CD14-positive monocyte (primary cell): ENCODE results near the gene LRRTM3. TPM values are rescaled to one million over a fixed set of nuclear protein-coding genes. Genes with fewer than 3 reads are reported as not detected.

Experiments
- DNase-seq, 3 donors: peaks; one replicate each; pipeline ENCODE4 v3.0.0-alpha.2; 2011 to 2022
- H2AFZ ChIP-seq: 2 replicates; pipeline ENCODE4 v1.6.0; 2012; ENCODE audit warnings: mild to moderate bottlenecking, low read depth, low read length, inconsistent platforms; ENCODE audit not compliant: insufficient read depth, poor library complexity, severe bottlenecking
- H3K27ac ChIP-seq, 2 donors: 1 replicate in 1 of 2; 2 replicates in 1 of 2; pipeline ENCODE4 v1.5.1; 2012 to 2013; ENCODE audit warnings: low read length in 2 of 2, control low read depth in 1 of 2, inconsistent platforms in 1 of 2, low read depth in 1 of 2, mild to moderate bottlenecking in 1 of 2
- H3K27me3 ChIP-seq, 2 donors: one replicate each; pipeline versions ENCODE4 v1.6.0 to v1.6.1; 2011 to 2013; ENCODE audit warnings: low read length in 2 of 2; ENCODE audit not compliant: control insufficient read depth in 2 of 2, insufficient read depth in 2 of 2
- H3K36me3 ChIP-seq, 2 donors: replicated peaks in 1 of 2; 1 replicate in 1 of 2; 2 replicates in 1 of 2; pipeline versions ENCODE4 v1.5.1 to v1.6.1; 2012 to 2013; ENCODE audit warnings: low read length in 2 of 2, control low read depth in 1 of 2, inconsistent platforms in 1 of 2, mild to moderate bottlenecking in 1 of 2; ENCODE audit not compliant: insufficient read depth in 2 of 2, control insufficient read depth in 1 of 2
- H3K4me1 ChIP-seq, 2 donors: 1 replicate in 1 of 2; 2 replicates in 1 of 2; pipeline versions ENCODE4 v1.5.1 to v1.6.1; 2012 to 2013; ENCODE audit warnings: low read length in 2 of 2, control low read depth in 1 of 2, inconsistent platforms in 1 of 2, mild to moderate bottlenecking in 1 of 2, moderate library complexity in 1 of 2; ENCODE audit not compliant: insufficient read depth in 2 of 2, control insufficient read depth in 1 of 2
- H3K4me2 ChIP-seq: replicated peaks from 2 replicates; pipeline ENCODE3; 2012; ENCODE audit warnings: low read length, moderate library complexity, mild to moderate bottlenecking; ENCODE audit not compliant: poor library complexity, severe bottlenecking; ENCODE audit errors: extremely low read depth
- H3K4me3 ChIP-seq, 3 experiments: fragments of 200-600 bp in 1 of 3; sonication (generic) in 1 of 3; replicated peaks in 1 of 3; 1 replicate in 2 of 3; 2 replicates in 1 of 3; pipeline ENCODE4 v1.5.1; 2011 to 2013; ENCODE audit warnings: low read length in 3 of 3, mild to moderate bottlenecking in 3 of 3, control low read depth in 2 of 3, low read depth in 2 of 3, inconsistent platforms in 1 of 3, moderate library complexity in 1 of 3
- H3K79me2 ChIP-seq: 2 replicates; pipeline ENCODE4 v1.6.0; 2012; ENCODE audit warnings: mild to moderate bottlenecking, control low read depth, inconsistent platforms, low read length, moderate library complexity; ENCODE audit not compliant: insufficient read depth
- H3K9ac ChIP-seq: 2 replicates; pipeline ENCODE4 v1.6.0; 2017; ENCODE audit warnings: low read length, mild to moderate bottlenecking; ENCODE audit not compliant: insufficient read depth, poor library complexity, severe bottlenecking
- H3K9me3 ChIP-seq, 2 donors: replicated peaks in 1 of 2; 1 replicate in 1 of 2; 2 replicates in 1 of 2; pipeline versions ENCODE4 v1.5.1 to v1.6.1; 2012 to 2013; ENCODE audit warnings: low read length in 2 of 2, control low read depth in 1 of 2; ENCODE audit not compliant: control insufficient read depth in 1 of 2, insufficient read depth in 1 of 2
- H4K20me1 ChIP-seq: 2 replicates; pipeline ENCODE4 v1.6.0; 2012; ENCODE audit warnings: mild to moderate bottlenecking, low read length, control low read depth, moderate library complexity; ENCODE audit not compliant: insufficient read depth
- H3K27ac Mint-ChIP-seq, 7 donors: one replicate each; pipeline ENCODE4 v1.8.0; 2020; ENCODE audit warnings: mild to moderate bottlenecking in 7 of 7, mixed read lengths in 7 of 7, moderate library complexity in 6 of 7, inconsistent platforms in 2 of 7
- H3K27me3 Mint-ChIP-seq, 3 donors: one replicate each; pipeline ENCODE4 v1.8.0; 2021 to 2022; ENCODE audit warnings: low read depth in 3 of 3, mild to moderate bottlenecking in 3 of 3, mixed read lengths in 3 of 3, moderate library complexity in 3 of 3, inconsistent platforms in 1 of 3
- H3K36me3 Mint-ChIP-seq, 2 donors: one replicate each; pipeline ENCODE4 v1.8.0; 2020; ENCODE audit warnings: mixed read lengths in 2 of 2, inconsistent platforms in 1 of 2, mild to moderate bottlenecking in 1 of 2
- H3K4me1 Mint-ChIP-seq: one replicate; pipeline ENCODE4 v1.8.0; 2020; ENCODE audit warnings: mild to moderate bottlenecking, mixed read lengths
- H3K4me3 Mint-ChIP-seq, 2 donors: one replicate each; pipeline ENCODE4 v1.8.0; 2020; ENCODE audit warnings: mild to moderate bottlenecking in 2 of 2, mixed read lengths in 2 of 2, moderate library complexity in 1 of 2
- H3K9me3 Mint-ChIP-seq, 7 donors: one replicate each; pipeline ENCODE4 v1.8.0; 2020 to 2022; ENCODE audit warnings: mixed read lengths in 7 of 7, mild to moderate bottlenecking in 6 of 7, moderate library complexity in 6 of 7, inconsistent platforms in 2 of 7
- WGBS: methylation state at CpG from one replicate; pipeline ENCODE4 v1.1.5; 2013; ENCODE audit warnings: missing lambda C conversion rate; ENCODE audit not compliant: insufficient coverage; 5-methylcytosine and 5-hydroxymethylcytosine counted together
- intact Hi-C, 2 donors: fragments of 100-400 bp; cut with micrococcal nuclease; formaldehyde crosslinking; loops; one replicate each; pipeline versions ENCODE4 v1.15.0 to v1.15.1; 2023
- polyA plus RNA-seq, 3 donors: library from polyadenylated mRNA; depleted of rRNA in 1 of 3; unstranded in 2 of 3; stranded (reverse) in 1 of 3; fragments of 300-500 nt in 2 of 3; fragments of >200 nt in 1 of 3; fragmentation: Illumina TruSeq in 2 of 3; gene quantifications; 1 replicate in 2 of 3; 2 replicates in 1 of 3; pipeline ENCODE4 v1.2.3, GENCODE V29; 2012 to 2021
- TF ChIP-seq, protein P1 (sequence below): fragments of 200-600 bp; IDR thresholded peaks from one replicate; pipeline ENCODE4 v1.8.0; 2022; ENCODE audit warnings: antibody characterized with exemption, mild to moderate bottlenecking

LRRTM3 gene
- polyA plus RNA-seq, 3 donors, result not detected

DNA sequence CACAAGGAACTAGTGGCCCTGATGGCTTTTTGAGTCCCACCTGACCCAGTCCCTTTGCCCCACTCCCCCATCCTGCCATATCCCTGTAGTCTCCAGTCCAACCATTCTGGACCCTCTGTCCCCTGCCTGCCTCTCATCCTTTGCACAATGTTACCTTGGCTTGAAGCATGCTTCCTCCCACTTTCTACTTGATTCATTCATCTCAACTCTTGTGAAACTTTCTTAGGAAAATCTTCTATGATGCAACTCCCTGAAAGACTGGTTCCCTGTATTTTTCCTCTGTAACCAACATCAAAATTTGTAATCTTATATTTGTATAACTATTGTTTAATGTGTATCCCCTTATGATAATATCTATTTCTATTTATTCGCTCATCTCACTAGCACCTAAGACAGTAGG lies 151.5 kb downstream of the LRRTM3 start:
- Histone ChIP-seq H3K79me2 (no peaks in the 10 kb centered on the region), H3K9me3 (no peaks in the 10 kb centered on the region), H3K27ac (no peak overlapping the region), H3K9ac (no peak overlapping the region), H2AFZ (no peak overlapping the region), H3K36me3 (no peaks in the 10 kb centered on the region), H3K27me3 (no peaks in the 10 kb centered on the region), H3K4me2 (no peak overlapping the region), H3K4me3 (no peak overlapping the region), H3K4me1 (no peaks in the 10 kb centered on the region), H4K20me1 (no peaks in the 10 kb centered on the region)
- Mint-ChIP-seq H3K4me3 (no peak overlapping the region), H3K4me1 (no peaks in the 10 kb centered on the region), H3K36me3 (no peaks in the 10 kb centered on the region), H3K9me3 (peaks cover 0 to 4% (median 0%) of the 10 kb centered on the region in 7 donors), H3K27me3 (peaks cover 0 to 2% (median 0%) of the 10 kb centered on the region in 3 donors), H3K27ac (no peak overlapping the region)
- TF ChIP-seq, protein P1, sequence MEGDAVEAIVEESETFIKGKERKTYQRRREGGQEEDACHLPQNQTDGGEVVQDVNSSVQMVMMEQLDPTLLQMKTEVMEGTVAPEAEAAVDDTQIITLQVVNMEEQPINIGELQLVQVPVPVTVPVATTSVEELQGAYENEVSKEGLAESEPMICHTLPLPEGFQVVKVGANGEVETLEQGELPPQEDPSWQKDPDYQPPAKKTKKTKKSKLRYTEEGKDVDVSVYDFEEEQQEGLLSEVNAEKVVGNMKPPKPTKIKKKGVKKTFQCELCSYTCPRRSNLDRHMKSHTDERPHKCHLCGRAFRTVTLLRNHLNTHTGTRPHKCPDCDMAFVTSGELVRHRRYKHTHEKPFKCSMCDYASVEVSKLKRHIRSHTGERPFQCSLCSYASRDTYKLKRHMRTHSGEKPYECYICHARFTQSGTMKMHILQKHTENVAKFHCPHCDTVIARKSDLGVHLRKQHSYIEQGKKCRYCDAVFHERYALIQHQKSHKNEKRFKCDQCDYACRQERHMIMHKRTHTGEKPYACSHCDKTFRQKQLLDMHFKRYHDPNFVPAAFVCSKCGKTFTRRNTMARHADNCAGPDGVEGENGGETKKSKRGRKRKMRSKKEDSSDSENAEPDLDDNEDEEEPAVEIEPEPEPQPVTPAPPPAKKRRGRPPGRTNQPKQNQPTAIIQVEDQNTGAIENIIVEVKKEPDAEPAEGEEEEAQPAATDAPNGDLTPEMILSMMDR, result no peak
- DNase-seq, result no peak
- intact Hi-C loops, result no loop called here
- no CpG with 5 or more reads among the region's 1 CpG for WGBS

DNA sequence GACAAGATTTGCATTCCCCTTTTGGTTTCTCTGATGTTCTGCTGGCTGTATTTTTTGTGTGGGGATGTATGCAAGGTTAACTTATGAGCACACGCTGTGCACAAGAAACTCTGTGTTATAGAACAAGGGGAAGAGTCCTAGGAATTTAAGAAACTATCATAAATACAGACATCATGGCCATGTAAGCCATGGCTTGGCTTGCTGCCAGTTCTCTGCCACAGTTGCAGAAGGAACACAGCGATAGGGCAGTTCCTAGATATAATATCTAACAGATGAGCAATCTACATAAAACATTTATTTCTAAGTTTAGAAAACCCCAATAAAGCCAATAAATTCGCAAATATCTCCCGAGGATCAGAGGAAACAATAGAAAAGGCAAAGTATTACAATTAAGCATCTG lies 153.3 kb downstream of the LRRTM3 start:
- Mint-ChIP-seq H3K27me3 (no peaks in the 10 kb centered on the region), H3K4me1 (no peaks in the 10 kb centered on the region), H3K27ac (no peak overlapping the region), H3K4me3 (no peak overlapping the region), H3K9me3 (peaks cover 0 to 3% (median 2%) of the 10 kb centered on the region in 7 donors), H3K36me3 (no peaks in the 10 kb centered on the region)
- intact Hi-C loops, result no loop called here
- DNase-seq, result no peak
- Histone ChIP-seq H2AFZ (no peak overlapping the region), H3K36me3 (no peaks in the 10 kb centered on the region), H3K4me2 (no peak overlapping the region), H3K27me3 (no peaks in the 10 kb centered on the region), H4K20me1 (no peaks in the 10 kb centered on the region), H3K27ac (no peak overlapping the region), H3K79me2 (no peaks in the 10 kb centered on the region), H3K4me1 (no peaks in the 10 kb centered on the region), H3K9ac (no peak overlapping the region), H3K4me3 (no peak overlapping the region), H3K9me3 (no peaks in the 10 kb centered on the region)
- WGBS, result no CpG with 5 or more reads among the region's 4 CpGs
- TF ChIP-seq, protein P1, result no peak
